Superior temporal gyrus (tissue), 1 donor: ENCODE data around the gene TPRX2.
"Not testable (repeated sequence)": the region's sequence is repeated elsewhere in the genome, so short reads cannot be mapped to it uniquely, and the experiment has no call there.

Experiments
- DNase-seq: peaks from one replicate; pipeline ENCODE4 v3.0.0-alpha.2; 2016; ENCODE audit errors: extremely low spot score

TPRX2 gene

GRCh38 chr19:47861630-47862029 is 2.6 kb downstream of the TPRX2 start:
- DNase-seq: no peak

- peak; percentile 86 for DNase-seq
Measured at GRCh38 chr19:47863514-47863936, 4.5 kb downstream of the TPRX2 start.

GRCh38 chr19:47865166-47865565 is 6.1 kb downstream of the TPRX2 start:
- no peak for DNase-seq

- no peak for DNase-seq
Measured at GRCh38 chr19:47878906-47879305, 19.9 kb downstream of the TPRX2 start.

GRCh38 chr19:47879385-47879784 is 20.4 kb downstream of the TPRX2 start:
- not testable (repeated sequence) for DNase-seq

GRCh38 chr19:47881757-47882156 is 22.7 kb downstream of the TPRX2 start:
- DNase-seq: no peak

- no peak for DNase-seq
Measured at GRCh38 chr19:47882890-47883289, 23.9 kb downstream of the TPRX2 start.

- no peak for DNase-seq
Measured at GRCh38 chr19:47885067-47885463, 26.0 kb downstream of the TPRX2 start.

- DNase-seq: no peak
Measured at GRCh38 chr19:47886010-47886559, 27.1 kb downstream of the TPRX2 start, which contains the start of gene SULT2A1. Gene SULT2A1 (minus strand): TSS chr19:47886315. CDS start chr19:47886257, 58 bp downstream.

- no peak for DNase-seq
Measured at GRCh38 chr19:47890865-47891621, 32.0 kb downstream of the TPRX2 start.

- DNase-seq: no peak
Measured at GRCh38 chr19:47891622-47891922, 32.5 kb downstream of the TPRX2 start.

GRCh38 chr19:47891923-47892666 is 33.1 kb downstream of the TPRX2 start:
- no peak for DNase-seq

GRCh38 chr19:47895165-47895782 is 36.2 kb downstream of the TPRX2 start:
- no peak for DNase-seq

GRCh38 chr19:47896019-47896418 is 37.0 kb downstream of the TPRX2 start:
- no peak for DNase-seq

- no peak for DNase-seq
Measured at GRCh38 chr19:47896773-47897172, 37.7 kb downstream of the TPRX2 start.

- DNase-seq: no peak
Measured at GRCh38 chr19:47897861-47898260, 38.8 kb downstream of the TPRX2 start.

GRCh38 chr19:47899335-47899734 is 40.3 kb downstream of the TPRX2 start:
- DNase-seq: no peak

- DNase-seq: no peak
Measured at GRCh38 chr19:47901370-47901769, 42.3 kb downstream of the TPRX2 start.

- not testable (repeated sequence) for DNase-seq
Measured at GRCh38 chr19:47909350-47909749, 50.3 kb downstream of the TPRX2 start.

GRCh38 chr19:47910191-47910590 is 51.2 kb downstream of the TPRX2 start:
- not testable (repeated sequence) for DNase-seq
